ENCODE data around the gene CUL2.

DNA sequence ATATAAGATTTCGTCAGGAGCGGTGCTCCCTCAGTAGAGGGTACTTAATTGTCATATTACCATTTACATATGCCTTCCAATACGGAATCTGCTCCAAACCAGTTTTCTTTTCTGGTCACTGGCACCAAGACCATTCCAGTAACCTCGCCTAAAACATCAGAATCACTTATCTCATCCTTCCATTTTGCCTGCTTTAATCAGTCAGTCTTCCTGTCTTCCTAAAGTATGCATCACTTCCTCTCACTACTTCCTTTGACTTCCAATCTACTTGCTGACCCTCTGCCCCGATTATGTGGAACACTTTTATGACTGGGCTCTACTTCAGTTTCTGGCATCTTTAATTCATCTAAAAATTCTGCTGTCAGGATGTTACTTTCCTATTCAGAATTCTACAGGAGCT is 33.5 kb downstream of the CUL2 start:
- no peak for TF ChIP-seq EZH2 (IDR thresholded peaks at IDR 0.05; ENCODE audit: borderline replicate concordance, low read depth, low read length, severe bottlenecking)
- TF ChIP-seq, protein P1, sequence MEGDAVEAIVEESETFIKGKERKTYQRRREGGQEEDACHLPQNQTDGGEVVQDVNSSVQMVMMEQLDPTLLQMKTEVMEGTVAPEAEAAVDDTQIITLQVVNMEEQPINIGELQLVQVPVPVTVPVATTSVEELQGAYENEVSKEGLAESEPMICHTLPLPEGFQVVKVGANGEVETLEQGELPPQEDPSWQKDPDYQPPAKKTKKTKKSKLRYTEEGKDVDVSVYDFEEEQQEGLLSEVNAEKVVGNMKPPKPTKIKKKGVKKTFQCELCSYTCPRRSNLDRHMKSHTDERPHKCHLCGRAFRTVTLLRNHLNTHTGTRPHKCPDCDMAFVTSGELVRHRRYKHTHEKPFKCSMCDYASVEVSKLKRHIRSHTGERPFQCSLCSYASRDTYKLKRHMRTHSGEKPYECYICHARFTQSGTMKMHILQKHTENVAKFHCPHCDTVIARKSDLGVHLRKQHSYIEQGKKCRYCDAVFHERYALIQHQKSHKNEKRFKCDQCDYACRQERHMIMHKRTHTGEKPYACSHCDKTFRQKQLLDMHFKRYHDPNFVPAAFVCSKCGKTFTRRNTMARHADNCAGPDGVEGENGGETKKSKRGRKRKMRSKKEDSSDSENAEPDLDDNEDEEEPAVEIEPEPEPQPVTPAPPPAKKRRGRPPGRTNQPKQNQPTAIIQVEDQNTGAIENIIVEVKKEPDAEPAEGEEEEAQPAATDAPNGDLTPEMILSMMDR (IDR thresholded peaks at IDR 0.05; ENCODE audit: borderline replicate concordance, extremely low read depth, low read length, poor library complexity, severe bottlenecking), result no peak
